Measurements from ENCODE around the gene ANGPTL8. TPM values are rescaled to one million over a fixed set of nuclear protein-coding genes. Genes with fewer than 3 reads are reported as not detected.

The ANGPTL8 gene
- total RNA-seq, 2 donors from 2014 or later: 1.3 TPM; not detected in 1

DNA sequence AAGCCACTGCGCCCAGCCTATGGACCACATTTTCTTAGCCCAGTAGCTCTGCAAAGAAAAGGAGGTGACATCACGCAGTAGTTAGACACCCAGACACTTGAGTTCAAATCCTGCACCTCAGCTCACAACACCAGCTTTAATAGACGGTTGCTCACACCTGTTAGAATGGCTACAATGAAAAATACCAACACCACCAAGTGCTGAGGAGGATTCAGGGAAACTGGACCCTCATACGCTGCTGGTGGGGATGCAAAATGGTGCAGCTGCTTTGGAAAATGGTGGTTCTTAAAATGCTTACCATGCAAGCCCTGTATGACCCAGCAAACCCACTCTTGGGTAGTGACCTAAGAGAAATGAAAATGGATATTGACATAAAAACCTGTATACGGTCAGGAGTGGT lies 34.6 kb downstream of the ANGPTL8 start:
- Histone ChIP-seq H3K27me3 (no peaks in the 10 kb centered on the region), H3K36me3 (no peaks in the 10 kb centered on the region), H3K4me3 (no peak overlapping the region), H3K27ac (no peak overlapping the region), H3K4me1 (peaks cover 0 to 7% of the 10 kb centered on the region in 2 donors), H3K9me3 (no peaks in the 10 kb centered on the region)
- TF ChIP-seq CTCF (IDR thresholded peaks at IDR 0.05): no peak
- DNase-seq (ENCODE audit: low spot score): no peak

DNA sequence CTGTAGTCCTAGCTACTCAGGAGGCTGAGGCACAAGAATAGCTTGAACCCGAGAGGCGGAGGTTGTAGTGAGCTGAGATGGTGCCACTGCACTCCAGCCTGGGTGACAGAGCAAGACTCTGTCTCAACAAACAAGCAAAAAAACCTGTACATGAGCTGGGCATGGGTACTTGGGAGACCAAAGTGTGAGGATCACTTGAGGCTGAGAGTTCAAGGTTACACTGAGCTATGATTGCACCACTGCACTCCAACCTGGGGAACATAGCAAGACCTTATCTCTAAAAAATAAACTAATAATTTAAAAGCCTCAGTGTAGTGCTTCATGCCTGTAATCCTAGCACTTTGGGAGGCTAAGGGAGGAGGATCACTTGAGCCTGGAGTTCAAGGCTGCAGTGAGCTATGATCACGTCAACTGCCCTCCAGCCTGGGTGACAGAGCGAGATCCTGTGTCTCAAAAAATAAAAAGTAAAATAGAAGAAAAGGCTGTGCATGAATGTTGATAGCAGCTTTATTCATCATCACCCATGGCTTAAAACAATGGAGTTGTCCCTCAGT lies 35.2 kb downstream of the ANGPTL8 start:
- Histone ChIP-seq H3K9me3 (no peaks in the 10 kb centered on the region), H3K4me1 (peaks cover 0 to under 1% of the 10 kb centered on the region in 2 donors), H3K27ac (no peak overlapping the region), H3K27me3 (no peaks in the 10 kb centered on the region), H3K36me3 (no peaks in the 10 kb centered on the region), H3K4me3 (no peak overlapping the region)
- no peak for TF ChIP-seq CTCF (IDR thresholded peaks at IDR 0.05)
- no peak for DNase-seq (ENCODE audit: low spot score)

- Histone ChIP-seq H3K9me3 (no peaks in the 10 kb centered on the region), H3K4me1 (no peaks in the 10 kb centered on the region), H3K4me3 (no peak overlapping the region), H3K27me3 (no peaks in the 10 kb centered on the region), H3K27ac (no peak overlapping the region), H3K36me3 (no peaks in the 10 kb centered on the region)
- DNase-seq (ENCODE audit: low spot score): no peak
- no peak for TF ChIP-seq CTCF (IDR thresholded peaks at IDR 0.05)
These were observed 39.3 kb downstream of the ANGPTL8 start for GRCh38 chr19:11278670-11279069.

GRCh38 chr19:11279505-11280236 lies 40.3 kb downstream of the ANGPTL8 start:
- Histone ChIP-seq H3K36me3 (no peaks in the 10 kb centered on the region), H3K27ac (no peak overlapping the region), H3K4me3 (no peak overlapping the region), H3K4me1 (no peaks in the 10 kb centered on the region), H3K27me3 (no peaks in the 10 kb centered on the region), H3K9me3 (no peaks in the 10 kb centered on the region)
- TF ChIP-seq CTCF (IDR thresholded peaks at IDR 0.05): no peak
- no peak for DNase-seq (ENCODE audit: low spot score)

DNA sequence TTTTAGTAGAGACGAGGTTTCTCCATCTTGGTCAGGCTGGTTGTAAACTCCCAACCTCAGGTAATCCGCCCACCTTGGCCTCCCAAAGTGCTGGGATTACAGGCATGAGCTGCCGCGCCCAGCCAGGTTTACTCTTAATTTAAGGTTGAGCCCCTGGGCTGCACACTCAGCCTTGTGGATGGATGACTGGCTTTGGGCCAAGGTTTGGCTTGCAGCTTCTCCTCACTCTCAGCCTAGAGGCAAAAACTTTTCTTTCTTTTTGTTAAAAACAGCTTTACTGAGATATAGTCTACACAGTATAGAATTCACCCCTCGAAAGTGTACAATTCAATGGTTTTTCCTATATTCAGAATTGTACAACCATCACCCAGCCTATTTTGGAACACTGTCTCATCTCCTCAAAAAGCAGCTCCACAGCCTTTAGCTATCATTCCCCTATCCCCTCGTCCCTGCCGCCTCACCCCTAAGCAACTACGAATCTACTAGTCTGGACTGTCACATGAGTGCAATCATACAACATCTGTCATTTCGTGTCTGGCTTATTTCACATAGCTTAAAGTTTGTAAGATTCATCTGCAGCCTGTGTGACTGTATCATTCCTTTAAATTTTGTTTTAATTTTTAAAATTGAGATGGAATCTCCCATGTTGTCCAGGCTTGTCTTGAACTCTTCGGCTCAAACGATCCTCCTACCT lies 42.1 kb downstream of the ANGPTL8 start:
- no peak for DNase-seq (ENCODE audit: low spot score)
- Histone ChIP-seq H3K4me3 (no peak overlapping the region), H3K4me1 (peaks cover 0 to 7% of the 10 kb centered on the region in 2 donors), H3K9me3 (no peaks in the 10 kb centered on the region), H3K27me3 (no peaks in the 10 kb centered on the region), H3K27ac (no peak overlapping the region), H3K36me3 (no peaks in the 10 kb centered on the region)
- no peak for TF ChIP-seq CTCF (IDR thresholded peaks at IDR 0.05)

Data from right atrium auricular region (tissue), 2 donors.